ENCODE data around the gene APBA2.
"Not testable (repeated sequence)": the region's sequence is repeated elsewhere in the genome, so short reads cannot be mapped to it uniquely, and the experiment has no call there.

DNA sequence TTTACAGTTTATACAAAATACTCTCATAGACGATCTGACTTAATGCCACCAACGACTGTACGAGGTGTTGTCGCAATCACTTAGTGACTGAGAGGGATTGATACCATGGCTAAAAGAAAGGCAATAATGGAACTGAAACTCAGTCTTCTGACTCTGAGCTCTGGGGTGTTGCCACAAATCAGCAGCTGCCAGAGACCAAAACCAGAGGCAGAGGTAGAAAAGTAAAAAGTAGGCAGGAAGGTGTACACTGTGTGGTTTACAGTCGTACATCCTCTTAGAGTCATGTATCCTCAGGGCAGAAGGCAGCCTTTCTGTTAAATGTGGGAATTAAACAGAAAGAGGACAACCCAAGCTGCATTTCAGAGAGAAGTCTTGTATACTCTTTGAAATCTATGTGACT is 38.5 kb upstream of the APBA2 start:
- not testable (repeated sequence) for TF ChIP-seq ZNF292 (CRISPR knock-in tag; IDR thresholded peaks at IDR 0.05; ENCODE audit: borderline replicate concordance, low read depth); RAD51 (IDR thresholded peaks at IDR 0.05; ENCODE audit: borderline replicate concordance); ZNF136 (CRISPR knock-in tag; IDR thresholded peaks at IDR 0.05; ENCODE audit: low read depth); MAZ (IDR thresholded peaks at IDR 0.05; ENCODE audit: borderline replicate concordance, low read depth, low read length); MAZ (CRISPR knock-in tag; IDR thresholded peaks at IDR 0.05; ENCODE audit: low read depth); TCF12 (IDR thresholded peaks at IDR 0.05); TCF12 (CRISPR knock-in tag; IDR thresholded peaks at IDR 0.05)
- TF ChIP-seq, protein P1, sequence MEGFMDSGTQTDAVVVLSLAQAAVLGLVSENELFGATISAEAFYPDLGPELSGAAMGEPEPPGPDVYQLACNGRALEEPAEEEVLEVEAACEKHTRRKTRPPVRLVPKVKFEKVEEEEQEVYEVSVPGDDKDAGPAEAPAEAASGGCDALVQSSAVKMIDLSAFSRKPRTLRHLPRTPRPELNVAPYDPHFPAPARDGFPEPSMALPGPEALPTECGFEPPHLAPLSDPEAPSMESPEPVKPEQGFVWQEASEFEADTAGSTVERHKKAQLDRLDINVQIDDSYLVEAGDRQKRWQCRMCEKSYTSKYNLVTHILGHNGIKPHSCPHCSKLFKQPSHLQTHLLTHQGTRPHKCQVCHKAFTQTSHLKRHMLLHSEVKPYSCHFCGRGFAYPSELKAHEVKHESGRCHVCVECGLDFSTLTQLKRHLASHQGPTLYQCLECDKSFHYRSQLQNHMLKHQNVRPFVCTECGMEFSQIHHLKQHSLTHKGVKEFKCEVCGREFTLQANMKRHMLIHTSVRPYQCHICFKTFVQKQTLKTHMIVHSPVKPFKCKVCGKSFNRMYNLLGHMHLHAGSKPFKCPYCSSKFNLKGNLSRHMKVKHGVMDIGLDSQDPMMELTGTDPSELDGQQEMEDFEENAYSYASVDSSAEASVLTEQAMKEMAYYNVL (CRISPR knock-in tag; IDR thresholded peaks at IDR 0.05; ENCODE audit: borderline replicate concordance): not testable (repeated sequence)
- TF ChIP-seq, protein P2, sequence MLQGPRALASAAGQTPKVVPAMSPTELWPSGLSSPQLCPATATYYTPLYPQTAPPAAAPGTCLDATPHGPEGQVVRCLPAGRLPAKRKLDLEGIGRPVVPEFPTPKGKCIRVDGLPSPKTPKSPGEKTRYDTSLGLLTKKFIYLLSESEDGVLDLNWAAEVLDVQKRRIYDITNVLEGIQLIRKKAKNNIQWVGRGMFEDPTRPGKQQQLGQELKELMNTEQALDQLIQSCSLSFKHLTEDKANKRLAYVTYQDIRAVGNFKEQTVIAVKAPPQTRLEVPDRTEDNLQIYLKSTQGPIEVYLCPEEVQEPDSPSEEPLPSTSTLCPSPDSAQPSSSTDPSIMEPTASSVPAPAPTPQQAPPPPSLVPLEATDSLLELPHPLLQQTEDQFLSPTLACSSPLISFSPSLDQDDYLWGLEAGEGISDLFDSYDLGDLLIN (CRISPR knock-in tag; IDR thresholded peaks at IDR 0.05; ENCODE audit: borderline replicate concordance): not testable (repeated sequence)

Data from HepG2 (cell line).